ENCODE data around the gene POMT2. TPM values are rescaled to one million over a fixed set of nuclear protein-coding genes. Genes with fewer than 3 reads are reported as not detected.

The POMT2 gene
- total and polyA plus RNA-seq, 7 donors: 3.6 to 21.0 (median 15.6) TPM

DNA sequence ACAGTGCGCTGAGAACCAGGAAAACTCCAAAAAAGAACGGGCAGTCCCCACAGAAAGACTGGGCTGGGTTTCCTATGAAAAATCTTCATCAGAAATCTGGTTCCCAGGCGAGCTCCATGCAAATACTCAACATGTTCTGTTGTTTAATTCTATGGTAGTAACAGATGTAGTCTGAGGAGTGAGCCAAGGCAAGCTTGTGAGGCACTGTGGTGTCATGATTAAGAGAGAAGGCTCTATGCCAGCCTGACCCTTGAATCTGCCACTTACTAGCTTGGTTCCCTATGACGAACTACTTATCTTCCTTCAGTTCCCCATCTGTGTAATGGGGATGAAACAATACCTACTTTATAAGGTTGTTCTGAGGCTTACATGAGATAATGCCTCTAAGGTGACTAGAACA is 10.7 kb downstream of the POMT2 start:
- intact Hi-C loops (cut with DNase I): no loop called here
- 83 to 86% methylated on average over 4 of the region's 4 CpGs for WGBS, 2 donors

DNA sequence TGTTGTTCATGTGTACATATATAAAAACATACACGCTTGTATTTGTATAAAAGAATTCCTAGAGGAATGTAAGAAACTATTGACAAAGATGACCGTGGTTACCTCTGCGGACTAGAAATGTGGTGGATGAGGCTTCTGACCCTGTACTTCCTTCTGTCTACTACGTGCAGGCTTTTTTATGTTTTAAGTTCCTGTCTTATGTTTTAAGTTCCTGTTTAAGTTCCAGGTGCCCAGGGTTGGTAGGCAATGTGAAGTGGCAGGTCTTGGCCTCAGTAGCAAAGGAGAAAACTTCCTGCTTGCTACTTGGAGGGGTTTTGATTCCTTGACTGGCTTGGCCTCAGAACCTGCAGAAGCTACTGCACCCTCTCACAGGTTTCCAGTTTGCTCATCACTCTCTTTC is 11.6 kb downstream of the POMT2 start:
- Histone ChIP-seq H3K9me3 (no peaks in the 10 kb centered on the region), H3K36me3 (peaks cover 0 to 19% (median 4%) of the 10 kb centered on the region in 4 donors), H3K4me1 (peaks cover 0 to 44% (median 30%) of the 10 kb centered on the region in 4 donors), H3K27ac (no peak overlapping the region), H3K27me3 (no peaks in the 10 kb centered on the region), H3K4me3 (no peak overlapping the region)
- TF ChIP-seq POLR2AphosphoS5 (IDR thresholded peaks at IDR 0.05) (no peak), EP300 (IDR thresholded peaks at IDR 0.05) (no peak), POLR2A (IDR thresholded peaks at IDR 0.05) (no peak), CTCF (IDR thresholded peaks at IDR 0.05) (no peak)
- 61 to 87% methylated on average over 4 of the region's 4 CpGs for WGBS, 2 donors
- no peak for DNase-seq
- intact Hi-C loops (cut with DNase I): no loop called here

More for the DNA sequence above, 10.7 kb downstream of the POMT2 start:
- Histone ChIP-seq H3K27ac (no peak overlapping the region), H3K4me3 (no peak overlapping the region), H3K9me3 (no peaks in the 10 kb centered on the region), H3K27me3 (no peaks in the 10 kb centered on the region), H3K36me3 (peaks cover 0 to 10% (median 4%) of the 10 kb centered on the region in 4 donors), H3K4me1 (peaks cover 0 to 51% (median 38%) of the 10 kb centered on the region in 4 donors)
- no peak for DNase-seq
- no peak for TF ChIP-seq CTCF (IDR thresholded peaks at IDR 0.05)
- no peak for TF ChIP-seq POLR2AphosphoS5 (IDR thresholded peaks at IDR 0.05)
- TF ChIP-seq POLR2A (IDR thresholded peaks at IDR 0.05): no peak
- TF ChIP-seq EP300 (IDR thresholded peaks at IDR 0.05): no peak

GRCh38 chr14:77306851-77307496 is 13.7 kb downstream of the POMT2 start:
- H3K27me3 ChIP-seq: no peaks in the 10 kb centered on the region
- no peaks in the 10 kb centered on the region for H3K9me3 ChIP-seq
- WGBS, 2 donors: 62 to 69% methylated on average over 3 of the region's 3 CpGs
- intact Hi-C loops (cut with DNase I): no loop called here
- no peak for DNase-seq
- peaks cover 0 to 44% (median 17%) of the 10 kb centered on the region in 4 donors for H3K4me1 ChIP-seq
- peaks cover 0 to 39% (median 4%) of the 10 kb centered on the region in 4 donors for H3K36me3 ChIP-seq
- peak overlapping the region; percentile 53 to 66 (median 56) for H3K27ac ChIP-seq
- H3K4me3 ChIP-seq: no peak overlapping the region
- no peak for TF ChIP-seq POLR2A (IDR thresholded peaks at IDR 0.05)
- TF ChIP-seq EP300 (IDR thresholded peaks at IDR 0.05): no peak
- no peak for TF ChIP-seq POLR2AphosphoS5 (IDR thresholded peaks at IDR 0.05)
- no peak for TF ChIP-seq CTCF (IDR thresholded peaks at IDR 0.05)

GRCh38 chr14:77306416-77306815 is 14.3 kb downstream of the POMT2 start:
- H3K4me3 ChIP-seq: no peak overlapping the region
- H3K27ac ChIP-seq: peak overlapping the region; percentile 53 to 66 (median 56)
- H3K4me1 ChIP-seq: peaks cover 0 to 47% (median 18%) of the 10 kb centered on the region in 4 donors
- TF ChIP-seq EP300 (IDR thresholded peaks at IDR 0.05): no peak
- no peak for TF ChIP-seq CTCF (IDR thresholded peaks at IDR 0.05)
- no peak for TF ChIP-seq POLR2A (IDR thresholded peaks at IDR 0.05)
- TF ChIP-seq POLR2AphosphoS5 (IDR thresholded peaks at IDR 0.05): no peak
- H3K36me3 ChIP-seq: peaks cover 0 to 45% (median 4%) of the 10 kb centered on the region in 4 donors
- 77 to 89% methylated on average over 3 of the region's 3 CpGs for WGBS, 2 donors
- no peaks in the 10 kb centered on the region for H3K9me3 ChIP-seq
- intact Hi-C loops (cut with DNase I): no loop called here
- DNase-seq: no peak
- no peaks in the 10 kb centered on the region for H3K27me3 ChIP-seq
